HUDEP-2 (cell line): Measurements from ENCODE around the gene NAB2.

Source experiments
- DNase-seq, 76 experiments: peaks; one replicate each; lab custom pipeline; 2025; ENCODE audit not compliant: unreplicated experiment in 76 of 76; lab: John Stamatoyannopoulos, UW

Gene NAB2

GRCh38 chr12:57130941-57131340, 42.0 kb downstream of the NAB2 start:
- no peak for DNase-seq

- no peak for DNase-seq
Measured at GRCh38 chr12:57131896-57132744, 43.2 kb downstream of the NAB2 start.

- no peak for DNase-seq
Measured at GRCh38 chr12:57133013-57133569, 44.2 kb downstream of the NAB2 start.

GRCh38 chr12:57133916-57134315, 45.0 kb downstream of the NAB2 start:
- no peak for DNase-seq

- DNase-seq, result no peak
Measured at GRCh38 chr12:57134949-57135348, 46.0 kb downstream of the NAB2 start.

GRCh38 chr12:57135527-57136326, 46.8 kb downstream of the NAB2 start:
- no peak for DNase-seq

- DNase-seq, result peak in 10 of 76 experiments; percentile 6 to 49 (median 16)
Measured at GRCh38 chr12:57138526-57139272, 49.8 kb downstream of the NAB2 start.

- DNase-seq, result no peak
Measured at GRCh38 chr12:57139796-57140649, 51.1 kb downstream of the NAB2 start.

- DNase-seq, result no peak
Measured at GRCh38 chr12:57141249-57141648, 52.3 kb downstream of the NAB2 start.

GRCh38 chr12:57142121-57142520, 53.2 kb downstream of the NAB2 start:
- DNase-seq, result no peak

- DNase-seq, result no peak
Measured at GRCh38 chr12:57142727-57143126, 53.8 kb downstream of the NAB2 start.

- no peak for DNase-seq
Measured at GRCh38 chr12:57143454-57143853, 54.5 kb downstream of the NAB2 start.
